ENCODE results near the gene DDO. TPM values are rescaled to one million over a fixed set of nuclear protein-coding genes. Genes with fewer than 3 reads are reported as not detected.

Gene DDO
- total and polyA plus RNA-seq, 3 donors from 2014 or later, result 0.19 to 0.73 (median 0.24) TPM

DNA sequence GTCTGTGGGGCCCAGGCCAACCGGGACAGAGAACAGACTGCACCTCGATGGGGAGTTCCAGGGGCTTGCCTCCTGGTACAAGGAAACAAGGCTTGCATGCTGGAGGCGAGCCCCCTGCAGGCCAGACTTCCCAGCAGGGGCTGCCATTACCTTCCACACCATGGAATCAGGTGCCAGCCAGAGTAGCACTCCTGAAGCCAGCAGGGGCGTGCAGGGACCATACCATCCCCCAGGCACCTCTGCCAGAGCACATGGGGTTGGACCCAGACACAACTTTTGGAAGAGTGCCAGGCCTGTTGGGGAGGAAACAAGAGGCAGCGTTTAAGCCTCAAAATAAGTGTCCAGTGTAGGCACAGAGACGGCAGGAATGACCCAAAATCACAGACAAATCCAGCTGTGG, 6.5 kb downstream of the DDO start:
- Histone ChIP-seq H3K4me3 (no peak overlapping the region), H3K27ac (no peak overlapping the region), H3K36me3 (ENCODE audit: low read depth, missing control alignments) (no peaks in the 10 kb centered on the region), H3K9me3 (no peaks in the 10 kb centered on the region), H3K27me3 (no peaks in the 10 kb centered on the region), H3K4me1 (no peaks in the 10 kb centered on the region)
- 66 to 69% methylated on average over 5 to 6 of the region's 6 CpGs for whole genome bisulfite sequencing, 2 donors
- no peak for DNase-seq
- TF ChIP-seq, protein P1, sequence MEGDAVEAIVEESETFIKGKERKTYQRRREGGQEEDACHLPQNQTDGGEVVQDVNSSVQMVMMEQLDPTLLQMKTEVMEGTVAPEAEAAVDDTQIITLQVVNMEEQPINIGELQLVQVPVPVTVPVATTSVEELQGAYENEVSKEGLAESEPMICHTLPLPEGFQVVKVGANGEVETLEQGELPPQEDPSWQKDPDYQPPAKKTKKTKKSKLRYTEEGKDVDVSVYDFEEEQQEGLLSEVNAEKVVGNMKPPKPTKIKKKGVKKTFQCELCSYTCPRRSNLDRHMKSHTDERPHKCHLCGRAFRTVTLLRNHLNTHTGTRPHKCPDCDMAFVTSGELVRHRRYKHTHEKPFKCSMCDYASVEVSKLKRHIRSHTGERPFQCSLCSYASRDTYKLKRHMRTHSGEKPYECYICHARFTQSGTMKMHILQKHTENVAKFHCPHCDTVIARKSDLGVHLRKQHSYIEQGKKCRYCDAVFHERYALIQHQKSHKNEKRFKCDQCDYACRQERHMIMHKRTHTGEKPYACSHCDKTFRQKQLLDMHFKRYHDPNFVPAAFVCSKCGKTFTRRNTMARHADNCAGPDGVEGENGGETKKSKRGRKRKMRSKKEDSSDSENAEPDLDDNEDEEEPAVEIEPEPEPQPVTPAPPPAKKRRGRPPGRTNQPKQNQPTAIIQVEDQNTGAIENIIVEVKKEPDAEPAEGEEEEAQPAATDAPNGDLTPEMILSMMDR (IDR thresholded peaks at IDR 0.05), result no peak
- no peak for TF ChIP-seq POLR2A (IDR thresholded peaks at IDR 0.05)
- intact Hi-C loops (cut with DNase I; ENCODE audit: low total_unique reads), result no loop called here

GRCh38 chr6:110404607-110405006, 10.8 kb downstream of the DDO start:
- no peaks in the 10 kb centered on the region for H3K9me3 ChIP-seq
- DNase-seq, result no peak
- H3K4me1 ChIP-seq, result no peaks in the 10 kb centered on the region
- H3K4me3 ChIP-seq, result no peak overlapping the region
- intact Hi-C loops (cut with DNase I; ENCODE audit: low total_unique reads), result no loop called here
- H3K36me3 ChIP-seq (ENCODE audit: low read depth, missing control alignments), result no peaks in the 10 kb centered on the region
- no peak for TF ChIP-seq POLR2A (IDR thresholded peaks at IDR 0.05)
- TF ChIP-seq, protein P1 (IDR thresholded peaks at IDR 0.05), result no peak
- 63 to 79% methylated on average over 8 of the region's 8 CpGs for WGBS, 2 donors
- no peak overlapping the region for H3K27ac ChIP-seq
- H3K27me3 ChIP-seq, result no peaks in the 10 kb centered on the region

DNA sequence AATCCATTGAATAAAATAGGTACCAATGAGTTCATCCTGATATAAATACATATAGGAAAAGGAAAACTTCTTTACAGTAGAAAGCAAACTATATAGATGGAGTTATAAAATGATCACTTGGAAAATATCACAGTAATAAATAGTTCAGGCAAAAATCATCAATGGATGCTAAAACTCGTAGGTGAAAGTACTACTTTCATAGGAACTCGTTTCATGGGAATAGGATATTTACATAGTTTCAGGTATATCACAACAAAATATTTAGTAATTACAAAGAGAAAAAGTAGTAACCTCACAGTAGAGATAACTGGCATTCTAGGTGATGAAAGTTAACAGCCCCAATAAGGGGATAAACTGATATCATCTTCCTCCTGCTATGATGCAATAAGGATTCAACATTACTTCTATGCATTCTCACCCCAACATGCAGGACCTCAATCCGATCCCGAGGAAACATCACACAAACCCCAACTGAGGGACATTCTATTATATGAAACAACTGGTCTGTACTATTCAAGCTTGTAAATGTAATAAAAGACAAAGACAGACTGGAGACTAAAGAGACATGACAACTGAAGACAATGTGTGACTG, 13.7 kb downstream of the DDO start:
- Histone ChIP-seq H3K4me3 (no peak overlapping the region), H3K36me3 (ENCODE audit: low read depth, missing control alignments) (no peaks in the 10 kb centered on the region), H3K4me1 (no peaks in the 10 kb centered on the region), H3K9me3 (no peaks in the 10 kb centered on the region), H3K27me3 (no peaks in the 10 kb centered on the region), H3K27ac (no peak overlapping the region)
- intact Hi-C loops (cut with DNase I; ENCODE audit: low total_unique reads), result no loop called here
- 85 to 86% methylated on average over 4 of the region's 4 CpGs for WGBS, 2 donors
- no peak for DNase-seq
- TF ChIP-seq, protein P1 (IDR thresholded peaks at IDR 0.05), result no peak
- TF ChIP-seq POLR2A (IDR thresholded peaks at IDR 0.05), result no peak

DNA sequence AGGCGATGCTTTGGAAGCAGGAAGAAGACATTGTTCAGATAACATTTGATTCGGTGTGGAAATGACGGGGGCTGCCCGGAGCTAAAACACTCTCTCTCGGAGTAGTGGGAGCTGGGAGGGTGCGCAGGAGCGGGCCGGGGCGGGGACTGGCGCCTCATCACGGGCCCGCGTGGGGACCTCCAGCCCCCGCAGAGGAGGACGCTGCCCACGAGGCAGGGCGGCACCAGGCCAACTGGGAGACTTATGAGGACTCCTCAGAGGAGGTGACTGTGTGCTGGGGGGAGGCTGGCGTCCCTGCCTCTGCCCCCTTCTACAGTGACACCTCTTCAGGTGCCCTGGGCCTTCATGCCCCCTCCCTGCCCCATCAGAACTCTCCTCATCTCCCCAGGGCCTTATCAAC, 15.2 kb downstream of the DDO start:
- Histone ChIP-seq H3K27ac (peak overlapping the region in 1 of 2 donors; percentile 36), H3K9me3 (no peaks in the 10 kb centered on the region), H3K27me3 (no peaks in the 10 kb centered on the region), H3K4me3 (peak overlapping the region; percentile 34 to 40), H3K36me3 (ENCODE audit: low read depth, missing control alignments) (no peaks in the 10 kb centered on the region), H3K4me1 (no peaks in the 10 kb centered on the region)
- intact Hi-C loops (cut with DNase I; ENCODE audit: low total_unique reads), result no loop called here
- DNase-seq, result no peak
- TF ChIP-seq, protein P1 (IDR thresholded peaks at IDR 0.05), result no peak
- WGBS, 2 donors, result 23 to 53% methylated on average over 10 to 18 of the region's 18 CpGs
